Measurements from ENCODE around the gene EDC4.
A peak's percentile ranks its signal among the peaks of the same experiment; 100 is the strongest.

The EDC4 gene

GRCh38 chr16:67871256-67871655, 1.6 kb upstream of the EDC4 start:
- TF ChIP-seq, protein P1, sequence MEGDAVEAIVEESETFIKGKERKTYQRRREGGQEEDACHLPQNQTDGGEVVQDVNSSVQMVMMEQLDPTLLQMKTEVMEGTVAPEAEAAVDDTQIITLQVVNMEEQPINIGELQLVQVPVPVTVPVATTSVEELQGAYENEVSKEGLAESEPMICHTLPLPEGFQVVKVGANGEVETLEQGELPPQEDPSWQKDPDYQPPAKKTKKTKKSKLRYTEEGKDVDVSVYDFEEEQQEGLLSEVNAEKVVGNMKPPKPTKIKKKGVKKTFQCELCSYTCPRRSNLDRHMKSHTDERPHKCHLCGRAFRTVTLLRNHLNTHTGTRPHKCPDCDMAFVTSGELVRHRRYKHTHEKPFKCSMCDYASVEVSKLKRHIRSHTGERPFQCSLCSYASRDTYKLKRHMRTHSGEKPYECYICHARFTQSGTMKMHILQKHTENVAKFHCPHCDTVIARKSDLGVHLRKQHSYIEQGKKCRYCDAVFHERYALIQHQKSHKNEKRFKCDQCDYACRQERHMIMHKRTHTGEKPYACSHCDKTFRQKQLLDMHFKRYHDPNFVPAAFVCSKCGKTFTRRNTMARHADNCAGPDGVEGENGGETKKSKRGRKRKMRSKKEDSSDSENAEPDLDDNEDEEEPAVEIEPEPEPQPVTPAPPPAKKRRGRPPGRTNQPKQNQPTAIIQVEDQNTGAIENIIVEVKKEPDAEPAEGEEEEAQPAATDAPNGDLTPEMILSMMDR (IDR thresholded peaks at IDR 0.05; ENCODE audit: control insufficient read depth, extremely low read depth, insufficient read depth), result no peak
- DNase-seq (ENCODE audit: low read depth), result no peak
- no peak overlapping the region for H3K4me3 ChIP-seq (ENCODE audit: low read depth, low read length)

- TF ChIP-seq, protein P1 (IDR thresholded peaks at IDR 0.05; ENCODE audit: control insufficient read depth, extremely low read depth, insufficient read depth), result no peak
- peak overlapping the region; percentile 85 for H3K4me3 ChIP-seq (ENCODE audit: low read depth, low read length)
- no peak for DNase-seq (ENCODE audit: low read depth)
Measured at GRCh38 chr16:67872131-67872630, 671 bp upstream of the EDC4 start.

DNA sequence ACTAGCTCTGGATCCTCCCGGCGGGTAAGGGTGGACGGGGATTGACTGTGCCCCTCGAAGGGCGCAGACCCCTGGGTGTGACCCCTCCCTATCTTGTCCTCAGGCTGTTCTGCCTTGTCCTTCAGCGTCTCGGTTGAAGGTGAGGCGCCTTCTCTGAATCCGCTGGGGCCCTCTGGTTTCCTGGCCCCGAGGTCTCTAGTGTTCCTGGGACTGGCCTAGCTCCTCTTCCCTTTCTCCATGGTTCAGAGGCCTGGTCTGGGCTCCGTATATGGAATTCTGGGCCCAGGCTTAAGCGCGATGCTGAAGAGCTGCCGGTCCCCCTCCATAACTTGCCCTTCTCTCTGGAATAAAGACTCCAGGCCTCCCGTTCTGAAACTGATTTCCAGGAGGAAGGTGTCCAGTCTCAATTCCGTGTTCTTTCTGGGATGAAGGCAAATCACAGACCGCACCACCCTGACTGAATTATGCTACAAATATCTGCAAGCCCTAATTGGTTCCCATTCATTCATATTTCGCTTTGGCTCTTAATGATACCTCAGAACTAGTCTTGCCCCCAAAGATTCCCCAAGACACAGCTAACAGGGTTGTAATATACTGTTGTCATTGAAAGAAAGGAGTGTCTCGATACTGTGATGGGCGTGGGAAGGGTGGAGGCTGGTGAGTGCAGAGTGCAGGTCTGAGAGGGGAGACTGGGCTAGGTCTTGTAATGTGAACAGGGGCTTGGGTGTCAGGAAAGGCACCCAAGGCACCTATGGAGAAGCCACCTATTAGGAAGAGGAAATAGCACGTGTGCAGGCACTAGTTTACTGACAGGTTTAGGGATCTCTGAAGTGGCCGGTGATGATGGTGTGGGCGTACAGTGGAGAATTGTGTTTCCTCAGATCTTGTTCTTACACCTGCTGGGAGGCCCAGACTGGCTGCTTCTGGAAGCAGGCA, 851 bp downstream of the EDC4 start:
- no peak for DNase-seq (ENCODE audit: low read depth)

DNA sequence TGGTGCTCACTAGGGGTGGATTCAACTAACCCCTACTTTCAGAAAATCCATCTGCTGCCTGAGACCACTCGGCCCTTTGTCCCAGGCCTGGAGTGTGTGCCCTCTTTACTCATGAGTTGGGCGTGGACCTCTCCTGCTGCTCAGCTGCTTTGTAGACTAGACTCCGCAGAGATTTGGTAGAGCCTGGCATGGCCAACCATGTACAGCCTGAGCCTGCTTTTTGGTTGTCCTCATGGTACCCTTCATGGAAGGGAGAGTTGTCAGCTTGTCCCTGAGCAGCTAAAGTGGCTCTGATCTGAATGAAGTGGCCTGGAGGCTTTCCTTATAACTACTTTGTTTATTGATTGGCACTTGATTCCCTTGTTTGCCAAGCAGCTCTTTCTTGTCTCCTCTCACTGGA, 1.5 kb downstream of the EDC4 start:
- TF ChIP-seq, protein P1 (IDR thresholded peaks at IDR 0.05; ENCODE audit: control insufficient read depth, extremely low read depth, insufficient read depth), result no peak
- DNase-seq (ENCODE audit: low read depth), result no peak
- H3K4me3 ChIP-seq (ENCODE audit: low read depth, low read length), result peak overlapping the region; percentile 85

More for the DNA sequence above, 851 bp downstream of the EDC4 start:
- peak overlapping the region; percentile 85 for H3K4me3 ChIP-seq (ENCODE audit: low read depth, low read length)
- TF ChIP-seq, protein P1 (IDR thresholded peaks at IDR 0.05; ENCODE audit: control insufficient read depth, extremely low read depth, insufficient read depth), result no peak

- no peak for DNase-seq (ENCODE audit: low read depth)
- TF ChIP-seq, protein P1 (IDR thresholded peaks at IDR 0.05; ENCODE audit: control insufficient read depth, extremely low read depth, insufficient read depth), result no peak
Measured at GRCh38 chr16:67877064-67877463, 4.2 kb downstream of the EDC4 start.

DNA sequence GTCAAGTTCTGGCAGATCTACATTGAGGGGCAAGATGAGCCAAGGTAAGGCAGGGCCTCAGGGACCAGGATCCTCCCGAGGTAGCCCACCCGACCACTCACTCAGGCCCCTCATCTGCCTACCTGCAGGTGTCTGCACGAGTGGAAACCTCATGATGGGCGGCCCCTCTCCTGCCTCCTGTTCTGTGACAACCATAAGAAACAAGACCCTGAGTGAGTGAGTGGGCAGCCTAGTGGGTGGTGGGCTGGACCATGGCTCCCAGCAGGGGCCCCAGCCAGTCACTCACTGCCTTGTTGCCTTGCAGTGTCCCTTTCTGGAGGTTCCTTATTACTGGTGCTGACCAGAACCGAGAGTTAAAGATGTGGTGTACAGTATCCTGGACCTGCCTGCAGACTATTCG, 5.4 kb downstream of the EDC4 start:
- TF ChIP-seq, protein P1 (IDR thresholded peaks at IDR 0.05; ENCODE audit: control insufficient read depth, extremely low read depth, insufficient read depth), result no peak
- no peak overlapping the region for H3K4me3 ChIP-seq (ENCODE audit: low read depth, low read length)
- no peak for DNase-seq (ENCODE audit: low read depth)

More at GRCh38 chr16:67877064-67877463, 4.2 kb downstream of the EDC4 start:
- H3K4me3 ChIP-seq (ENCODE audit: low read depth, low read length), result no peak overlapping the region

Measured in LNCaP clone FGC (cell line).